Measurements from ENCODE around the gene HNRNPC. TPM values are rescaled to one million over a fixed set of nuclear protein-coding genes. Genes with fewer than 3 reads are reported as not detected.

HNRNPC gene
- total and polyA plus RNA-seq, 10 of the 15 experiments (the other 5 are each of a cell fraction or from before 2014, with no cell fraction given), result 679 to 1,492 (median 1,262) TPM

- ATAC-seq (no peak), FAIRE-seq (no peak), DNase-seq (ENCODE audit: low read depth, low spot score) (no peak)
- intact Hi-C loops (cut with micrococcal nuclease; ENCODE audit: unreplicated experiment) (no loop called here), in situ Hi-C loops (cut with MboI) (no loop called here)
- Histone ChIP-seq H3K27me3 (replicated peaks in 1 of 2; ENCODE audit: control insufficient read depth in 2 of 2, insufficient read depth in 2 of 2, low read length in 1 of 2) (no peaks in the 10 kb centered on the region), H3K27ac (ENCODE audit: control insufficient read depth, insufficient read depth) (no peak overlapping the region), H4K20me1 (ENCODE audit: control insufficient read depth, insufficient read depth) (peaks cover 10% of the 10 kb centered on the region), H3K9me3 (replicated peaks; ENCODE audit: control insufficient read depth, insufficient read depth, low read length) (no peaks in the 10 kb centered on the region), H3K4me3 (no peak overlapping the region), H3K36me3 (ENCODE audit: control insufficient read depth in 2 of 2, insufficient read depth in 2 of 2, low read length in 1 of 2) (peaks cover 14 to 67% of the 10 kb centered on the region in 2 experiments), H2AFZ (ENCODE audit: control insufficient read depth, low read depth, low read length) (no peak overlapping the region), H3K4me1 (ENCODE audit: control insufficient read depth, insufficient read depth, low read length) (peaks cover 7% of the 10 kb centered on the region; the same call in 1 of the 2 replicates), H3K9ac (ENCODE audit: control insufficient read depth, insufficient read depth, low read length) (no peak overlapping the region), H3K4me2 (ENCODE audit: control insufficient read depth, insufficient read depth) (no peak overlapping the region), H3K79me2 (ENCODE audit: control insufficient read depth, insufficient read depth, low read length) (peaks cover 72% of the 10 kb centered on the region)
- no peak for TF ChIP-seq HCFC1 (IDR thresholded peaks at IDR 0.05; ENCODE audit: low read length)
- no peak for TF ChIP-seq PAX5 (IDR thresholded peaks at IDR 0.05; ENCODE audit: borderline replicate concordance, low read depth, low read length)
- no peak for TF ChIP-seq NFYA (IDR thresholded peaks at IDR 0.05; ENCODE audit: borderline replicate concordance, low read depth, low read length)
- TF ChIP-seq ZBTB40 (IDR thresholded peaks at IDR 0.05; ENCODE audit: borderline replicate concordance), result no peak
- no peak for TF ChIP-seq RAD51 (IDR thresholded peaks at IDR 0.05)
- no peak for TF ChIP-seq NR2F1 (conservative IDR thresholded peaks at IDR 0.05)
- no peak for TF ChIP-seq ESRRA (IDR thresholded peaks at IDR 0.05; ENCODE audit: low read length)
- no peak for TF ChIP-seq EED (IDR thresholded peaks at IDR 0.05; ENCODE audit: low read depth)
- TF ChIP-seq POLR2AphosphoS5 (IDR thresholded peaks at IDR 0.05; ENCODE audit: low read length), result no peak
- no peak for TF ChIP-seq TCF3 (IDR thresholded peaks at IDR 0.05; ENCODE audit: borderline replicate concordance, insufficient read depth, low read depth, low read length)
- TF ChIP-seq ZBED1 (IDR thresholded peaks at IDR 0.05; ENCODE audit: borderline replicate concordance), result no peak
- CTCF ChIA-PET, result interaction anchor here (1.1 to 1.4 kb wide), 5 partner anchors 10 to 33 kb away, joined by 3 to 6 read pairs (median 4); no protein-coding TSS in a partner anchor
- WGBS (ENCODE audit: insufficient coverage, insufficient replicate concordance, low lambda C conversion rate, missing lambda C conversion rate), result 98% methylated on average over 14 of the region's 14 CpGs
- RAD21 ChIA-PET (ENCODE audit: unreplicated experiment), result interaction anchor here (1.0 to 1.5 kb wide), 3 partner anchors 8 to 206 kb away, joined by 3 read pairs; no protein-coding TSS in a partner anchor
- no TSS peak for BruUV-seq (replicated peaks)
- POLR2A ChIA-PET, result interaction anchor here (1.7 kb wide), 1 partner anchor 16 kb away, joined by 4 read pairs; no protein-coding TSS in a partner anchor
- SMC1A ChIA-PET (ENCODE audit: uncharacterized antibody, unreplicated experiment), result interaction anchor here (1.2 to 1.5 kb wide), 3 partner anchors 13 to 76 kb away, joined by 3 to 4 read pairs (median 3); no protein-coding TSS in a partner anchor
Measured at GRCh38 chr14:21231020-21231652, 38.1 kb downstream of the HNRNPC start.

Data from GM12878 (cell line).